ENCODE measurements around the gene TRIP10.

TRIP10 gene

DNA sequence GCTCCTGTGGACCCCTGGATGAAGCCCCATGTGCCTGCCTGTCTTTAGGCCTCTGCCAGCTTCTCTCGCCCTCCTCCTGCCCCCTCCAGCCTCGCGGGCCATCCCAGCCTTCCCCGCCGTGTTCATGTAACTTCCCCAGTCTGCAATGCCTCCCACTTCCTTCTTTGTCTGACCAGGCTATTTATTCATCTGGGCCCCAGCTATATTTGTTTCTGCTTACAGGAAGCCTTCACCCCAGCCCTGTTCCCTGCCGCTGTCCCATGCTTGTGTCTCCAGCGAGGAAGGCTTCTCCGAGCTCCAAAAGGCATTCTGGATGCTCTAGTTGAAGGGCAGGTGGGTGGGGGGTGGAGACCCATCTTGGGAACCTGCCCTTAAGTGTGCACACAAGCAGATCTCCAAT is 11.1 kb upstream of the TRIP10 start:
- no peak for DNase-seq

DNA sequence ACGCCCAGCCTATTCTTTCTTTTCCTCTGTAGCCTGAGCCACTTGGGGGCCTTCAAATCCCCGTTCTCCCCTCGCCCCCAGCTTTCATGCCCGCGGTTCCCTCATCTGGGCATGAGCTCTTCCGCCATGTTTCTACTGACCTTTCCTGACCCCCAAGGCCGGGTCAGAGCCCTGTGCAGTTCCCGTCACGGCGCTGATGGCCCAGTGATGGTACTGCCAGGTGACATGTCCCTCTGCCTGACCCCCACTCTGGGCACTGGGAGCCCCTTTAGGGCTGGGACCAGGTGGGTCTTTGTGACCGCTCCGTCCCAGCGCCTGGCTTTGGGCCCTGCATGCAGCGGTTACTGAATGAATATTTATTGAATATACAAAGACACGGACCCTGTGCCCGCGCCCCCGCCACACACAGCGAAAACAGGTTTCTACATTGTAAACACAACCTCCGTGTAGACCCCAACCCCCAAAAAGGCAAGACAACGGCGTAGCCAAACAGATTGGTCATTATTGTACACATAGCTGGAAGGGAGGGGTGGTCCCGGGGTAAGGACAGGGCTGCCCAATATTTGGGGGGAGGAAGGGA is 9.8 kb upstream of the TRIP10 start:
- no peak for DNase-seq

DNA sequence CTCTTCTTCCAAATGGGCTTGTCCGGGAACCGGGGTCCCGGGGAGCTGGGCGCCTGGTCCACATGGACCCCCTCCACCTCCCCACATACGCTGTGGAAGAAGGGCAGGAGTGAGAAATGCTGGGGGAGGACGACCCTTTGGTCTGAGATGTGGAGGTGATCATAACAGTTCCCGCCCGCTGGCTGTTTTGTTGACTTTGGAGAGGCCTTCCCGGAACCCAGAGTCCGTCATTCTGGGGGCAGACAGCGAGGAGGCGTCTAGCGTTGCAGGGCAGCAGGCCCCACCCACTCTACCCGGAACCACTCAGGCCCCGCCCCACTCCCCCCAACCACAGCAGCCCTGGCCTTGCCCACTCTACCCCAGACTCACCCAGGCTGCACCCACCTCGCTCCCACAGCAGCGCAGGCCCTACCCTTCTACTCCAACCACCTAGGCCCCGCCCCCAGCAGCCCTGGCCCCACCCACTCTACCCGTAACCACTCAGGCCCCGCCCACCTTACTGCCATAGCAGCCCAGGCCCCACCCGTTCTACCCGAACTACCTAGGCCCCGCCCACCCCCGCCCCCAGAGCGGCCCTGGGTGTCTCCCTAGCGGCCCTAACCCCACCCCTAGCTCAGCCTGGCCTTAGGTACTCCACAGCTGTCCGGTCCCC is 9.2 kb upstream of the TRIP10 start:
- no peak for DNase-seq

DNA sequence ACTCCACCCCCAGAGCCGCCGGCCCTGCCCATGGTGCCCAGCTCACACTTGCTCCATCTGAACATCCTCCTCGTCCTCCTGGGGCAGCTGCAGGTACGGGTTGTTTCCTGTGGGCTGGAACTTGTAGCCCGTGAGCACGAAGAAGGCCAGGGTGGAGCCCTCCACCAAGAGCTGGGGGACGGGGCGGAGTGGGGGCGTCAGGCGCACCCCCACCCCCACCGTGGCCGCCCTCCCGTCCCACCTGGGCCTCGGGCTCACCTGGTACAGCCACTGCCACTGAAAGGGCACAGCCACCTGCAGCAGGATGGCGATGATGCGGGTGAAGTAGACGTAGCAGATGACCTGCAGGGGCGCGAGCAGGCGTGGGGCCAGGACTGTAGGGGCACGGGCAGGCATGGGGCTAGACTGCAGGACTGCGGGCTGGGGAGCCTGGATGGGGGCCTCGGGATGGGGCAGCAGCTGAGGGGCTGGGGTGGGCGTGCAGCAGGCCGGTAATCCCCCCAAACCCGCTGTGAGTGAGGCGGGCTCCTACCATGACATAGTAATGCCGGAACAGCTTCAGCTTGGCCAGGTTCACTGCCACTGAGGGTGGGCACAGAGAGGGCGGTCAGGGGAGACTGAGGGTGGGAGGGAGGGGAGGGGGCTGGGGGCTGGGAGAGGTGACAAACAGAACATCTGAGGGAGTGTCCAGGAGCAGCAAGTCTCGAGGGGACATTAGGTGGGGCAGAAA is 8.4 kb upstream of the TRIP10 start:
- no peak for DNase-seq

DNA sequence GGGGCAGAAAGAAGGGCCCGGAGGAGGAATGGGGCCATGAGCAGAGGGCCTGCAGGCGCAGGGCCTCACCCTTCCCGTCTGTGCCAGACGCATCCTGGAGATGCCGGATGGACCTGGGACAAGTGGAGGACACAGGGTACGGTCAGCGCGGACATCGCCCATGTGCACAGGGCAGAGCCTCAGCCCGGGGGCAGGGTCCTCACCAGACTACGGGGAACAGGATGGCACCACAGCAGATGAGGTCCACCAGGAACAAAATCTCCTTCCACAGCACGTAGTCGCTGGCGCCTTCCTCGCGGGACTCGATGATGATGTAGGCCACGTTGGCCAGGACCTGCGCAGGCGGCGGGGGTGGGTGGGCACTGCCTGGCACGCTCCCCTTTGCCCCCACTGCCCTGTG is 7.7 kb upstream of the TRIP10 start:
- no peak for DNase-seq

DNA sequence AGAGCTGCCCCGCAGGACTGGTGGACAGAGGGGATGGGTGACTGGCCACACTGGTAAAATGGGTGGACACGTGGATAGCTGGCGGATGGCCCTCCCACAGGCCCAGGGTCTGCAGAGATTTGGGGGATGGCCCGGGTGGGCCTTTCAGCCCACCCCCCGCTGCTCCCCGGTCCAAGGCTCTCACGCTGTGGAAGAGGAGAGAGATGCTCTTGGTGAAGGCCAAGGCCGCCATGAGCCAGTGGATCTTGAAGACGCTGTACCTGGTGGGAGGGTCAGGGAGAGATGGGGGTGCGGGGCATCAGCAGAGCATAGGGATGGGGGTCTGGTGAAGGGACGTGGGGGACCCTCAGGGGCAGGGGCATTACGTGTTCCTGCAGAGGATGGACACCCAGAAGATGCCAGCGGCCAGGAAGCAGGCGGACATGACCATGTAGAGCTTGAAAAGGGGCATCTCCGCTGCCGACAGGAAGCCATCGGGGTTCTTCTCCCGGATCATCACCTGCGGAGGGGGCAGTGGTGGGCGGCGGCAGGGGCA is 6.6 kb upstream of the TRIP10 start:
- DNase-seq = no peak

DNA sequence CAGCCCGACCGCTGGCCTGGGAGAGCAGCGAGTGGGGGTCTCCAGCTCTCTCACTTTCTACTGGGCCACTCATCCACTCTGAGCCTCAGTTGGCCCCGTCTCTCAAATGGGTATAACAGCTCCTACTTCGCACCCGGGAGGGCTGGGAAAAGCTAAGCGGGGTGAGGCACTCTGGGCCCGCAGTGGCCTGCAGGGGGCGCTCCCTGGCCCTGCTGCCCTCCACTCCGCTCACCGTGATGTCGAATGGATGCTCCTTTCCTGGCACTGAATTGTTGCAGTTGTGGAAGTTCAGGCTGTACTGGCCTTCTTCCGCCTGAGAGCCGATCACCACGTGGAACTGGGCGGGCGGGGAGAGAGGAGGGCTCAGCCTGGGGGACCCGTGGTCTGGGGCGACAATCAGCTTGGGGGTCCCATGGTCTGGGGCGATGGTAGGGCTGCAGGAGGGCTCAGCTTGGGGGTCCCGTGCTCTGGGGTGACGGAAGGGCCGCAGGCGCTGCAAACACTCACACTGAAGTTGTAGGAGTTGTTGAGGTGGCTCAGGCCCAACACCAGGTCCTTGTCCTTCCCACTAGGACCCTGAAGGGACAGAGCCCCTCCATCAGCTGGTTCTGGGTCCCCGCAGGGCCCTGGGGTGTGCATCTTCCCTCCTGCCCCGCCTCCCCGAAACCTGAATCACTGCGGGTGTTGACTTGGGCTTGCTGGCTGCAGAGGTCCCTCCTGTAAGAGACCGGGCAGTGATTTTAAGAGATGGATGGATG is 6.0 kb upstream of the TRIP10 start:
- DNase-seq = no peak

DNA sequence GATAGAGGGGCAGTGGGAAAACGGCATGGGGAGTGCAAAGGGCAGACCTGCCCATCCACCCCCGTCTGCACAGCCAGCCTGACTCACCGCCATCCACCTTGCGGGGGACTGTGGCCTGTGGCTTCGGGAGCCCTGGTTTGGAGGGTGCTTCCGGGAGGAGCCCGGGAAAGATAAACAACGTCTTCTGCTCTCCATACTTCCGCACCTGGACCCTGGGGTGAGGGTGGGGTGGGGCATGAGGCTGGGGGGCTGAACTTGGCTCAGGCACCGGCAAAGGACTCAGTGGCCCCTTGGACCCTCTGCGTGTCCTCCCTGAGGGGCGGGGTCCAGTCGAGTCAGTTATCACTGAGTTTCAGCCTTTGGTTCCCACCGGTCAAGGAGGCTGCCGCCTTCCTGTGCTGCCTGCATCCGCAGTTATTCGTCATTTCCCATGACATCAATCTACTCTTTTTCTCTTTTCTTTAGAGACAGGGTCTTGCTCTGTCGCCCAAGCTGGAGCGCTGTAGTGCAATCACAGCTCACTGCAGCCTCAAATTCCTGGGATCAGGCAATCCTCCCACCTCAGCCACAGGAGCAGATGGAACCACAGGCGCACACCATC is 5.3 kb upstream of the TRIP10 start:
- DNase-seq = no peak

DNA sequence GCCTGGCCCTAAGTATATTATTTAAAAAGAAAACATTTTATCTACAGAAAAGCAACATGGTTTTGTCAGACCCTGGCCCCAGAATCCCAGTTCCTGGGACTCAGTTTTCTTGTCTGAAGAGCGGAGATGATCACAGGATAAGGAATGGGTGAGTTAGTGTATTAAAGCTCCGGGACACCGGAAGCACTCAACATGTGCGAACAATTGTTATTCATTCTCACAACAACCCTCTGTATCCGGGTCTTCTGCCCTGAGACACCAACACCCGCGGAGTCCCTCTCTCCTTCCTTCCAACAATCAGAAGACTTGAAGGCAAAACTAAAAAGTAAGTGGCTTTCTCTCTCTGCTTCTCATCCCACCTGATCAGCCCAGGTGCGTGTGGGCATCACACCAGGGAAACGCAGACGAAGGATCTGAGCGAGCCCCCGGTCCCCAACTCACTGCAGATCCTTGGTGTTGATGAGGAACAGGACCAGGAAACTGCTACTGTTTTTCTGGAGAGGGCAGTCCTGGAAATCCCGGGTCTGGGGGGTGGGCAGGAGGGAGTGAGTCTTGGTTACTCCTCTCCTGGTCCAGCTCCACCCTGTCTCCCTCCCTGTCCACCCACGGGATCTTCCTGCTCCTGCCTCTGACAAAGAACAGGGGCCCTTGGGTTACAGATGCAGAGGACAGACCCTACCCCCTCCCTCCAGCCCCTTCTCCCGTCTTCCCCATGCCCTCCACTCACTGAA is 4.1 kb upstream of the TRIP10 start:
- no peak for DNase-seq

DNA sequence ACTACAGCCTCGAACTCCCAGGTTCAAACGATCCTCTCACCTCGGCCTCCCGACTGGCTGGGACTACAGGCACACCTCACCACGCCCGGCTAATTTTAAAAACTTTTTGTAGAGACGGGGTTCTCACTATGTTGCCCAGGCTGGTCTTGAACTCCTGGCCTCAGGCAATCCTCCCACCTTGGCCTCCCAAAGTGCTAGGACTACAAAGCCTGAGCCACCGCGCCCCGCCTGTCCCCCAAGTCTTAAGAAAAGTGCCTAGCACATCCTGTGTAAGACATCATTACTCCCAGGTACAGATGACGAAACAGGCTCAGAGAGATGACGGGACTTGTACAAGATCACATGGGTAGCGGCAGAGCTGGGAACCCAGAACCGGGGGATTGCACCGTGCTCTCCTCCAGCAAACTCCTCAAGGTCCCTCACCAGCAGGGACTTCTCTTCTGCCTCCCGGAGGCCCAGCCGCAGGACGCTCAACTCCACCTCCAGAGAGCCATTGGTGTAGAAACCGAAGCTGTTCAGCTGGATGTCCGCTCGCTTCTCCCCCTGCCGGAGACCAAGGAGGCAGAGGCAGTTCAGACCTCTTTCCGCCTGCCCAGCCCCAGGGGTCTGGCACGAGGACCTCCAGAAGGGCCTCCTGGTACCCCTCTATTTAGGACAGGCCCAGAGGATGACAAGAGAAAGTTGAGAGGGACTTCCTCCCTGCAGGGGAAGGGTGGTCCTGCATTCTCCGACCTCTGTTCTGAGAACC is 3.1 kb upstream of the TRIP10 start:
- DNase-seq = peak; percentile 25 to 55

DNA sequence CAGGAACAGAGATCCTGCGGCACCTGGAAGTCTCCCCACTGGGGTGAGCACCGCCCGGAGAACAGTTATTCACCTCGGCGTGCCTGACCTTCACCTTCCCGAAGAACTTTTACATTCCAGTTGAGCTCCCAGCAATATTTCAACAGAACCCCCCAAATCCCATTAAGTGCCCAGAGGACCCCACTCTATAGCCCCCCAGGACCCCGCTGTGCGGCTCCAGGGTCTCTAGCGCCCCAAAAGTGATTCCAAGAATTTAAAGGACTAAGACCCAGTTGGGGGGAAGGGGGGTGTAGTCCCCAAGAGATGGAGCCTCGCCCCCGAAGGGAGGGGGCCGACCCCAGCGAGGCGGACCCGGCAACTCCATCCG is 2.6 kb upstream of the TRIP10 start:
- DNase-seq = no peak

DNA sequence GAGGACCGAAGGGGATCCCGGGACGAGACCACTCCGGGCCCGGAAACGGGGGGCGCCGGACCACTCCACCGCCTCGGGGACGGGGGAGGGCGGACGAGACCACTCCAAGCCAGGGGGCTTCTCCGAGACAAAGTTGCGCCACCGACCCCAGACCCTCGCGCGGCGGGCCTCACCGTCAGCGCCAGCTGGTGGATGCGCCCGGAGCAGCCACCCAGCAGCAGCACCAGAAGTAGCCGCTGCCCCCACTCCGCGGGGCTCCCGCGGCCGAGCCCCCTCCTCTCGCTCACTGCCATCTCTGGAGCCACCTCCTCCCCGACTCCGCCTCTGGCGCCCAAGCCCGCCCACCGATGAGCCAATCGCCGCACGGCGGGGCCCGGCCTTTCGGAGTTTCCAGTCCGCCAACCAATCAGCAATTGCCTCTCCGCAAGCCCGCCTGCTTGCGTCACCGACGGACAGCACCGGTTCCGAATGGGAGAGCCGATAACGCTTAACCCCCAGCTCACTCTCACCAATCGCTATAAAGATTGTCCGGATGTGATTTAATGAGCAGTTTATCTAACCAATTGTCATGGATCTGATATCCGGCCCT is 2.1 kb upstream of the TRIP10 start, which contains the start of gene GPR108:
TSS of gene GPR108 (minus strand) at position 297 of the 589 bp plus-strand sequence. CDS start at position 293, 4 bp downstream.
- peak; percentile 93 to 96 for DNase-seq

DNA sequence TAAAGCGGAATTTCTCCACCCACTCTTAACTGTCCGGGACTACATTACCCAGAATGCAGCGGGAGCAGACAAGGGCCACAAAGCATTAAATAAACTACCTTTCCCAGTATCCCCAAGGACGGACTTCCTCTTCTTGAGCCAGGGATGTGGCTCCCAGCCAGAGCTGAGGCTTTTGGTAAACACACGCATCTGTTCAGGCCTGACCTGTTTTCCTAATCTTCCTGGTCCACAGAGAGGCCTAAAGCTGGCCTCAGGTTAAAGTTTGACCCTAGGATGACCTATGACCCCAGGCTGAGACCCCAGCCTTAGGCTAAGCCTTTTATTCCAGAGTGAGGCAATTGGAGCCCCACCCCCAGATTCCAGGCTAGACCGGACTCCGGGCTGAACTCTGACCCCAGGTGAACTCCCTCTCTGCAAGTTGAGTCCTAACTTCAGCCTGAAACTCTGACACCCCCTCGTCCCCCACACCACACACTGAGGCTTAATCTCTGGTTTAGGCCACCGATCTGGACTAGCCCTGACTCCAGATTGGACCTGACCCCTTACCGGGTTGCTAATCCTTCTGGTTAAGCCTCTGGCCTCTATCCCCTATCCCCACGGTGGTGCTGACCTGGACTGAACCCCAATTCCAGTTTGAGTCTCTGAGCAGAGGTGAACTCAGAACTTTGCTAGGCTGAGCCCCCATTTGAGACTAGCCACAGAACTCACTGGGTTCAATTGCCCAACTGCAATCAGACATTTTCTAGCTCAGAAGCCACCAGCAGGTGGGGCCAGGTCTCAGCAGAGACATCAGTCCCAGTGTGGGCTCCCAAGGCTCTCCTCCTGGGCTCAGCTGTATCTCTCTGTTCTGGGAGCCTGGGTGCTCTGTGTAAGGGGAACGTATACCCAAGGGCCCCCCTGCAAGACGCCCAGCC is 1.4 kb upstream of the TRIP10 start:
- DNase-seq = peak; percentile 47 to 55

DNA sequence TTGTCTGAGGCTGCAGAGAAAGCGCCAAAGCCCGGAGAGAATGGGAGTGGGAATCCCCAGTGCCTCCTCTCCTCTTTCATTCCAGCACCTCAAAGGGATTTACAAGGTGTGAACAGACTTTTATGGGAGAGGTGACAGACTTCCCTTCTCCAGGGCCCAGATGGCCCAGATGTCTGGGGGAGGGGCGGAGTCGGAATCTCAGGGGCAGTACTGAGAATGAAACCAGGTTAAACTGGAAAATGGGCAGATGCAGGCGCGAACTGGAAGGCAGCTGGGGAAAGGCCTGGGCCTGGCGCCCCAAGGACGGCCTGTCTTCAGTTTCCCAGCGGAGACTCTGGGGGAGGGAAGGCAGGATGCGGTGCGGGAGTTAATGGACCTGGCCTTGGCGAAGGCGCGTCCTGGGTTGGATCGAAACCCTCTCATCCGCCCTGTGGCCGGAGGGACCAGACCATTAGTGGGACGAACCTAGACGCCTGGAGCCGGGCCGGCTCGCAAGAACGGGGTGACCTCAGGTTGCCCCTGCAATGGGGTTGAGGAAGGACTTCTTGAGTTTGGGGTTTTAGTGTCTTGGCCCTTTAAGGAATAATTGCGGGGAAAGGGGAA is 592 bp upstream of the TRIP10 start:
- no peak for DNase-seq

DNA sequence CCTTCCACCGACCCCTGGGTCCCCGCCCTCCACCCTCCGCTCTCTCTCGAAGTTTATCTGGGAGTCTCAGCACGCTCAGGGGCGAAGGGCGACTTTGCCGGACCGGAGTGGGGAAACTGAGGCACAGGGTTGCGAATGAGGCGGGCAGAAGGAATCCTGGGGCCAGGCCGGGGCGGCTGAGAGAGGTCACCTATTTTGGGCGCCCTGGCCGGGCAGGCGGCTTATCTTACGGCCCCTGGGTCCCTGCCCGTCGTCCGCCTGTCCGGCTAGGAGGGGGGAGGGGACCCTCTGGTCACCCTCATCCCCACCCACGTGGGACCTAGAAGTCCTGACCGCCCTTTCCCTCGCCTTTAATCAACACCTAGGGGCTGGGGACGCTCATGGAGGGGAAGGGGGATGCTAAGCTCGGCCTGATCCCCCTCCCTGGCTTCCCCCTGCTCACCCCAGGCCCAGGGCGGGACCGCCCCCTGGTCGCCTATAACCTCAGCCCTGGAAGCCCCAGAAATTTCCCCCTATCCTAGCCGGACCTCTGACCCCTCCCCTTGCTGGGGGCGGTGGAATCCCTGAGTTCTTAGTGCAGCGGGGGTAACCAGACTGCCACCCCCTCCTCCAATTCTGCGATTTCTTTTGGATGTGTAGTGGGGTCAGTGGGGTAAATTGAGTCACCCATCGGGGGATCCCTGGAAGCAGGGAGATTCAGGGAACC is 556 bp downstream of the TRIP10 start:
- no peak for DNase-seq

DNA sequence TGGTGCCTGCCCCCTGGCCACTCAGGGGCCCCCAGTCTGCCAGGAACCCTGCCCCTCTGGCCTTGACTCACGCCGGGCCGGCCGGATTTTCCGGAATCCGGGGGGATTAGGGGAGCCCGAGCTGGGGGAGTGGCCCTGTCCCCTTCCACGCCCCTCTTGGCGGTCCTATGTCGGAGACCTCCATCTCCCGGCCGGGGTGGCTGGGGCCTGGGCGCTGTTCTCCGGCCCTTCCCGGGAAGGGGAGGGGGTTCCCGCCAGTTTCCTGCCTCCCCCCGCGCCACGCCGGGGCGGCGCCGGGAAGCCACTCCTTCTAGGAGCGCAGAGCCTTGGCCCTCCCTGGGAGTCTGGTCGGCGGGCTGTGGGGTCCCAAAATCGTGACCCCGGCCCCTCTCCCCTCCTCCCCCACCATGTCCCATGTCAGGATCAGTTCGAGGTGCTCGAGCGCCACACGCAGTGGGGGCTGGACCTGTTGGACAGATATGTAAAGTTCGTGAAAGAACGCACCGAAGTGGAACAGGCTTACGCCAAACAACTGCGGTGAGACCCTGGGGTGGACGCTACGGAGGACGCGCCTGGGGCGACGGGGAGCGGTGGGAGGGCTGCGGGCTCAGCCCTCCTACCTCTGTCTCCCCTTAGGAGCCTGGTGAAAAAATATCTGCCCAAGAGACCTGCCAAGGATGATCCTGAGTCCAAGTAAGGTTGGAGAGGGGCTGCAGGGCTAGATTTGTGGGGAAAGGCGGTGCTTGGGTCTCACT is 1.3 kb downstream of the TRIP10 start:
- DNase-seq = no peak

DNA sequence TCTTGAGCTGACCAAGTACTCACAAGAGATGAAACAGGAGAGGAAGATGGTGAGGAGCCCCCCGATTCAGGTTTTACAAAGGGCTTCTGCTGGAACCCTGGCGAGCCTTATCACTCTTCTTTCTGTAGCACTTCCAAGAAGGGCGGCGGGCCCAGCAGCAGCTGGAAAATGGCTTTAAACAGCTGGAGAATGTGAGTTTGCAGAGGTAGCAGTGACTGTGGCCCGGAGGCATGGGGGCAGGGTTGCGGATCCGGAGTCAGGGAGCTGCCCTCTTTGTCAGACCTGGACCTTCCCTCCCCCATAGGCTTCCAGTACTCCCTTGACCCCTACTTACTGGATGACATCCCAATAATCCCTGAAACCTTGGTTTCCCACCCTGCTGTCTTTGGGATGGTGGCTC is 3.6 kb downstream of the TRIP10 start:
- no peak for DNase-seq
